ENCODE data around the gene PIK3C2B.

The PIK3C2B gene

DNA sequence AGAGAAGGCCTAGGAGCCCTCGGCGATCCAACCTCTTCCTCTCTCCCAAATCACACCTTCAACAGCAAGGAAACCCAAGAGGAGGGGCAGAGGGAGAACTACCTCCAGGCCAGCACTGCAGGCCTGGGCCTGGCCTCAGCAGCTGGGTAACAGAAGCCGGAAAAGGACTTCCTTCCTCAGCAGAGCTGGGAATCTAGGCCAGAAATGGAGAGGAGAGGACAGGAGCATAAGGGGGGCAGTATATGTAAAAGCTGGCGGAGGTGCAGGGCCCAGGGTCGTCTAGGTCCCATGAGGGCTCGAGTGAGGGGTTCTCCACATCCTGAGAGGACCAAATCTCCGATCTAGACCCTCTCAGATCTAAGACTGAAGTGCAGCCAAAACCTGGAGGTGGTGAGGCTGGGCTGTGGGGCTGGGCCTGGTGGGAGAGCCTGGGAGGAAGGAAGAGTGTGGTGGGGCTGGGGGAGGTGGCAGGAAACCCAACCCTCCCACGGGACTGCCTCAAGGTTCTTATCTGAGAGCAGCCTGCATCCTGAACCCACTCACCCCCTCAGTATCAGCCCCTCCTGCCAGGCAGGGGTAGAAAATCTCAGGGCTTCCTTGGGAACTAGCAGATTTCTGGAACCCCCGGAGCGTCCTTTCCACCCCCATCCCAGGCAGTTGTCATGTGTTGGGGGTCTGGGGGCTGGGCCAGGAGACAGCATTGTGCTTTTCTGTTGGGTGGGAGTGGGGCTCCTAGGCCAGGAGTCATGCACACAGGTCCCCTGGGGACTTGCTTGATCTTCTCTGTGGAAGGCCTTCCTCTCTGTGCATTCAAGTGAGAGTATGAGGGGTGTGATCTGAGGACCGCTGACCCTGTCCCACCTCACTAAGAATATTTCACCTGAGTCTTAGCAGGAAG, 33.0 kb downstream of the PIK3C2B start:
- no peak for DNase-seq (ENCODE audit: low spot score)

DNA sequence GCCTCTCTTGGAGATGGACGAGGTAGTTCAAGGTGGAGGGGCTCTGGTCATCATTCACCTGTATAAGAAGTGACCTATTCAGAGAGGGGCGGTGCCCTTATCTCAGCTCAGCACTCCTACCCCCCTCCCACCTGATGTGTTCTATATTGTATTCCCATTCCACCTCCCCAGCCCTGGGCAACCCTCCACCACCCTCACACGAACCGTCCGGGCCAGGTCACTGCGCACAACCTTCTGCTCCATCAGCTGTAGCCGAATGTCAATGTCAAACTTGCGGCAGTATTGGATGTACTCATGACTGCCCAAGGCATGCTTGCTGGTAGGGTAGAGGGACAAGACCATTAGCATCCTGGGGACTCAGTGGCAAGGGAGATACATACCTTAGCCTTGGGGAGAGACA, 34.3 kb downstream of the PIK3C2B start:
- DNase-seq (ENCODE audit: low spot score), result no peak

DNA sequence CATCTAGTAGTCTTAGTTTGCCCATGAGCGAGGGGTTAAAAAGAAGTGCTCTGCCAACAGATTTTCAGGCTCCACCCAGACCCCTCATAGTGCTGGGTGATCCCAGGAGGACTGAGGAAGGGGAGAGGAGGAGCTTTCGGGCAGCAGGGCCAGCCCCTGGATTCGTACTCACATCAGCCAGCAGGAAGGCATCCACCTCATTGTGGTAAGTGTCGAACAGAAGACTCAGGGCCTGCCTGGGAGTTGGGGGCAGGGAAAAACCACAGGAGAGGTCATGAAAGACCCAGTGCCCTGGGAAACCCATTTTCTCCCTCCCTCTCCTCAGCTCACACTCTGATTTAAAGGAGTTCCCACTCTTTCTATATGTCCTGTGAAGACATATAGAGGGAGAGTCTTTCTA, 34.9 kb downstream of the PIK3C2B start:
- no peak for DNase-seq (ENCODE audit: low spot score)

DNA sequence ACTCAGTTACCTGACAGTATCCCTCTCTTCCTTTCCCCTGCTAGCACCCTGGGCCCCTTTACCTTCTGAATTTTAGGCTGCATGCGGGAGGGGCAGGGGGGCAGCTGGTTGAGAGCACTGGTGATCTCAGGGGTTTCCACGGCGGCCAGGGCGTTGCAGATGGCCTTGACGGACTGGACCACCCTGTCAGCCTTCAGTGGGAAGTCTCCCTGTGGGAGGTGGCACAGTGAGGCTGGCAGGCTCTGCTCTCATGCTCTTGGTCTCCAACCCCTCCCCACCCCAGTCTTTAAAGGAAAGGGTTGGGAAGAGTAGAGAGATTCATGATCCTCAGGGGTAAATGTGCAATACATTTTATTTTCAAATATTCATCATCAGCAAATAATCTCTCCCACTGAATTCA, 36.9 kb downstream of the PIK3C2B start:
- no peak for DNase-seq (ENCODE audit: low spot score)

DNA sequence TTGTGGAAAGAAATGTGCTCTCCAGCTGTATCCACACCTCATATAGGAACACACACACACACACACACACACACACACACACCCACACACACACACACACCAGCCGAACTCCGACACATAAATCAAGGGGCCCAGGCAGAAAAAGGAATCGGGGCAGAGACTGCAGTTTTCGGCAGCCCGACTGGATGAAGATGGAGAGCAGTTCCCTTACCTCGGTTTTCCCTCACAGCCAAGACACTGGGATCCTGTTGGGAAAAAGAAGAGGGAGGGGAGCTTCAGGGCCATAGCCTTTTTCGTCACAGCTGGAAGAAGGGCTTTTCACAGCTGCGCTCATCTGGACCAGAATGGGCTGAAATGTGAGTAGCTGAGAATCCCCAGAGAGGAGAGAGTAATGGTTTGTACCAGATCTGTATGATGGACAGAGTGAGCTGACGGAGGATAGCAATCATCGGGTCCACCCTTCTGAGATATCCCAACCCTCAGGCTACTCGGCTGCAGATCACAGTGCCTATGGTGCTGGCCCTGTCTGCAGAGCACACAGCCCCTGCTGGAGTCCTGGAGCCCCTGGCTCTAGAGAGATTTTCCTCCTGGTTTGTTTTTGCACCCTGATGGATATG, 37.7 kb downstream of the PIK3C2B start:
- no peak for DNase-seq (ENCODE audit: low spot score)

DNA sequence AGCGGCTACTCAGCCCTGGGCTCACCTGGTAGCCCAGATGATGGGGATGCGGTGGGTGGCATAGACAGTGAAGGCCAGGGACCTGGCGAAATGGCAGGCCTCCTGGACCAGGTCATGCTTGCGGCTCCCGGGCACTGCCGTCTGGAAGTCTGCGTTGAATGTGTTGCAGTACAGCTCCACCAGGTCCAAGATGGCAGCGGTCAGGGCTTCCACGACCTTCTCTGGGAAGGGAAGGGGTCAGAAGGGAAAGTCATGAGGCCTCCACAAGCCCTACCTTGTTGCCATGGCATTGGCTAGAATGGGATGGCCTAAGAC, 38.8 kb downstream of the PIK3C2B start:
- no peak for DNase-seq (ENCODE audit: low spot score)

DNA sequence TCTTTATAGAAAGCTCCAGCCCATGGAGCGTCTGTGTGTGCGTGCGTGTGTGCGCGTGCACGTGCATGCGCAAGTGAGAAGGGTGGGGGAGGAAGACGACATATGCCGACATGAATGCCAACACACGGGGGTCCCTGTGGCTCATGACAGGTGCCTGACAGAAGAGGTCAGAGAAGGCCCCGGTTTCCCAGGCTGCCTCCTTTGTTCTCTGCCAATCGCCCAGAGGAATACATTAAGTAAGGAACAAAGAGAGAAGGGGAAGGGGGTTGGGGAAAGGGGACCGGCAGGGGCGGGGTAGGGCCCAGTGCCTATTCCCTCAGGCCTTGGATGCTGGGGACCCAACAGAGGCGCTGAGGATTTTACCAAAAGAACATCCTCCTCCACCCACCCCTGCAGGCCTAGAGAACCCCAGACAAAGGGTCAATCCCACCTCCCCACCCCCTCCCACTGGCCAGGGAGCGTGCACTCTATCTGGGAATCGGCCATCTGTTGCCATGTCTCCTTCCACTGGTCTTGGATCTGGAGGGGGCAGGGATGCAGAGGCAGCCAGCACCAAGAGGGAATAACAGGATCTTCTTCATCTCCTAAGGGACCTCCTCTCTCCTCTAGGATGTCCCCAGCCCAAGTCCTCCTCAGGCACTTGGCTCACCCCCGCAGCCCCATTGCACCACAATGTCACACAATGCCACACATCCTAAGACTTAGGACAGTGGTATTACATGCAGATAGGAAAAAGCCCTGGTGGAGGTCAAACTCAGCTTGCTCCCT, 39.4 kb downstream of the PIK3C2B start:
- DNase-seq (ENCODE audit: low spot score), result no peak

DNA sequence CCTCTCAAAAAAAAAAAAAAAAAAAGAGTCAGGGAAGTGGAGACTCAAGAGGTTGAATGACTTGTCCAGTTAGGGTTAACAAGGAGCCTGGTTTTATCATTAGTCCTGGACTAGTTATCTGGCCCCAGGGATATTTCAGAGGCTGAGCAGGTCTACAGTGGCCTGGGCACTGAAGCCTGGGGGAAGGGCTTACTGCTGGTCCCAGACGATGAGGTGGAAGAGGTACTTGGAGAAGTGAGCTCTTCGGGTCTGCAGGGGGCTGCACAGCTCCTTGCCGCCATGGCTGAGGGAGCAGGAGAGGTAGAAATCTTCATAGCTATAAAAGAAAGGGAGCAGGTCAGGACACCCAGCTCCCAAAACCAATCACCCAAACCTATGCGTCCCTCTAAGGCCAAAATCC, 40.1 kb downstream of the PIK3C2B start:
- no peak for DNase-seq (ENCODE audit: low spot score)

DNA sequence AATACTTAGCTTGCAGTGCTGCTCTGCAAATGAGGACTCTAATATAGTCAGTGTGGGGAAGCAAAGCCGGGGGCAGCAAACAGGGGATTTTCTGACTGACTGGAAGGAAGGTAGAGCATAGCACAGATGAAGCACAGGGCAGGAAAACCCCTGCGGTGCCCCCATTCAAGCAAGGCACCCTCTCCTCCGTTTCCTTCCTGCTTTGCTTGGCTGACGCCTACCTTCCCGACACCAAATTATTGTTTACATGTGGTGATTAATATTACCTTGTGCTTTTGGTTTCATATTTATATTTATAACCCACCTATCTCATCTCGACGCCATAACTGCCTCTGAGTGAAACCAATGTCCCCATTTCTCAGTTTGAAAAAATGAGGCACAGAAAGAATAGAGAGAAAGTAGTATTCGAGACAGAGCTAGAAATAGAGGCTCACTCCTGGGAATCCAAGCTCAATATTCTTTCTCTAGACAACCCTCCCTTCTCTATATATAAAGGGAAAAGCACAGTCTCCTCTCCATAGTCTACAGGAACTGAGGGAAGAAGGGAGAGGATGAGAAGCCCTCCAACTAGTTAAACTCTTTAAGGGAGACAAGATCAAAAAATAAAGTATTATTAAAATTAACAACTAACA, 41.3 kb downstream of the PIK3C2B start:
- DNase-seq (ENCODE audit: low spot score), result no peak

DNA sequence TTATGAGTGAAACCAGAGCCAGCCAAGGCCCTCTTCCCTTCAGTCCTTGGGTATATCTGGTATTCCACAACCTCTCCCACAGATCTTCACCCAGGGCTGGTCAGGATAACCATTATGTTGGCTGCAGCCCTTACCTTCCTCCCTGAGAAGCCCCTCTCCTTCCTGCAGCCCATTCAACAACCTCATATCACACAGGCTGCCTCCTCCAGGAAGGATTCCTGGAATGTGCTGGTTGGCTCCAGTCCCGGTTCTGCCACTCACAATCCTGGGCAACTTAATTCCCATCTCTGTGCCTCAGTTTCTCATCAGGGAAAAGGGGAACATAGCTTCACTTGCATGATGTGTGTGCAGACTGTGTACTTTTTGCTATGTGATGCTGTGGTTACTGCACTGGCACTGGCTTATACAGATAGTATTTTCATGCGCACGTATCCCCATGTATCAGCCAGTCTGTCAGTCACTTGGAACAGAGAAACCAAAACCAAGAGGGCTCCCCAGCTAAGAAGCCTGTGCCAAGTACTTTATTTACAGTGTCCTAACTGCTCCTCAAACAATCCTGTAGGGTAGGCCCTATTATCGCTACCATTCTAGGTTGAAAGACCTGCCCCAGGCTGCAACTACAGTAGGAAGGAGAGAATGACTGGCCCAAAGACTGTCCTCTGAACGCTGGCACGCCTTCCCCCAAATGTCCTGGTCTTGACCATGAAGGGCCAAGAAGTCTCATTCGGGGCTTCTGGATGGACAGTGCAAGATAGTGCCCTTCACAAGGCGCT, 43.1 kb downstream of the PIK3C2B start:
- no peak for DNase-seq (ENCODE audit: low spot score)

DNA sequence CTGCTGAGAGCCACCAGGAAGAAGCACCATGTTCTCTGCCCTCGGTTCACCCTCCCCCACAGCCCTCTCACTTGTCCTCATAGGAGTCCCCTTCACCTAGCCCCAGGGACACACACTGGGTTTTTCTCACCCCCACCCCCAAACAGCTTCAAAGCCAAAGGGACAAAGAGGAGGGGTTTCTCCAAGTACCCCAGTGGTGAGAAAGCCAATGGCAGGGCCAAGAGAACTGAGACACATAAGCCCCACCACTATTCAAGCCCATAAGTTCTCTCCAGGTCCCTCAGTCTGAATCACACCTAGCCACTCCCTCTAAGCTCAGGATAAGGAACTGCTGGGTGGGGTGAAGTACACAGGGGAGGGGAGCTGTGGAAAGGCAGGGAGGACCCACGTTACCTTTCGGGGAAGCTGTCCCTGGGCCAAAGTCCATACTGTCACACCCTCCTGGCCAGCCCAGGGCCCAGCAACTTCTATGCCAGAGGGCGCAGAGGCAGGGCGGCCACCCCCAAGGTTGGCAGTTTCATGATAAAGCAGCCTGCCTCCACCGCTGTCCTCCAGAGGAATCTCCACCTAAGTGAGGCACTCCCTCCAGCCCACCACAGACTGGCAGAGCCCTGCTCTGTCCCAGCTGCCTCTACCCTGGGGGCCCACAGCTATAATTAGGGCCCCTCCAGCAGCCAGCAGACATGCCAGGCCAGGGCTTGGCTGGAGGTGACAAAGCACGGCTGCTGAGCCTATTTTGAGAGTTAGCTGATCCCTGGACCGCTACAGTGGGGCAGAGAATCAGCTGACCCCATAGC, 43.9 kb downstream of the PIK3C2B start:
- DNase-seq (ENCODE audit: low spot score), result no peak

DNA sequence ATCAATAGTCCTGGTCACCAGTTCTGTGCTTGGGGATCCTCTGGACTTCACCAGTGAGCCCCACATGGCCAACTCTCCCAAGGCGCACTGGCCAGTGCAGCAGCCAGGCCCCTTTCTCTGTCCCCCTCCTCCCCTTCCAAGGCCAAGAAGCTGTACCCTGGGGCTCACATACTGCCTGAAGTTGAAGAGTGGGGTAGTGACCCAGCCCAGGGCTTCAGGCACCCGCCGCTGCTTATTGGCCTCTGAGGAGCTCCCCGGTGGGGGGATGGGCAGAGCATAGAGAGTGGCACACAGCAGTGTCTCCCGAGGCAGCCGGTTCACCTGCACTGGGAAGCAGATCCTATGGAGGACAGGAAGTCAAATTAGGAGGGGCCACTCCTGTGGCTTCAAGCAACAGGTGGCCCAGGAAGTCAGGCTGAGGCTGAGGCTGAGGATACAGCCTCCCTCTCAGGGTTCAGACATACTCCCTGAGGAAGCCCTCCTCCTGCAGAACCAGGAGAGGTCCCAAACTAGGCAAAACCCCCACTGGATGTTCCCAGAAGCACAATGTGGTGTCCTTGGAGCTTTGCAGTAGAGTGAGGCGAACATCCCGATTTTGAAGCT, 44.8 kb downstream of the PIK3C2B start:
- DNase-seq (ENCODE audit: low spot score), result no peak

DNA sequence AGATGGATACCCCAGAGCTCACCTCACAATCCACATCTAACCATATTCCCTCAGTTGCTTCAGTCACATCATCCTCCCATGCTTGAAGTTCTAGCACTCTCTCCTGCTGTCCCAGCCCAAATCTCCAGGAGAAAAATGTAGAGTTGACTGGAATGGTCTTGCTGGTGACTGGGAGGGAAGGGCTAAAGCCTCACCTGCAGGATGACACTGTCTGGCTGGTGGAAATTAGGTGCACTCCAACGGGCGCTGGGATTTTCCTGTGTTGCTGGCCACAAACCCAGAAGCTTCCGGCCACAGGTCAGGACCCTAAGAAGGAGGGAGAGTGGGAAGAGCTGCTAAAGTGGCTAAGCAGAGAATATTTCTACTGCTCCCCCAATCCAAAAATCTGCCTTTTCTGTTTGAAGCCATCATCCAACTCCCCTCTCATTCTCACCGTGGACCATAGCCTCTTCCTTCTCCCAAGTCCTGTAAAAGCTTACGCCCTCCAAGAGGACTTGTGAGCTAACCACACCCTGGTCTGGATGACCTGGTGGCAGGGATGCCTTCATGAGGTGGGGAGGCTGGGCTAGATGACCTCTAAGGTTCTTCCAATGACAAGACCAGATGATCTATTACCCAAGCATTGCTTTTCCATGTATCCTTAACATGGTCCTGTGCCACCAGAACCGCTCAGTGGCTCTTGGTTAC, 45.5 kb downstream of the PIK3C2B start:
- DNase-seq (ENCODE audit: low spot score), result no peak

DNA sequence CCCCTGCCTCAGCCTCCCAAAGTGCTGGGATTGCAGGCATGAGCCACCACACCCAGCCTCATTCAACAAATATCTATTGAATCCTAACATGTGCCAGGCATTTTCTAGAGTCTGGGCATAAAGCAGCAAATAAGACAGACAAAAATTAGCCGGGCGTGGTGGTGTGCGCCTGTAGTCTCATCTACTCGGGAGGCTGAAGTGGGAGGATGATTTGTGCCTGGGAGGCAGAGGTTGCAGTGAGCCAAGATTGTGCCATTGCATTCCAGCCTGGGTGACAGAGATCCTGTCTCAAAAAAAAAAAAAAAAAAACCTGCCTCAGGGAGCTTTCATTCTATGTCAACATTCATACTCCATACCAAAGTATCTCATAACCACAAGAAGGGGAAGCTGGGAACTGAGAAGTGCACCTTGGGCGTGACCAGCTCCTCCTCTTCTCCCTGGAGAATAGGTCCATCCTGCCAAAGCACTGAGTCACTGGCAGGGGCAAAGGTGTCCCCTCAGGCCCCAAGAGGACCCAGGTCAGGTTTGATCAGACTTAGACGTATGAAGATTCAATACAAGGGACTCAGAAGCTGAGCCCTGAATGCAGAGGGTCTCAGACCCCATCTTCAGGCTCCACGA, 46.2 kb downstream of the PIK3C2B start:
- DNase-seq (ENCODE audit: low spot score), result no peak

DNA sequence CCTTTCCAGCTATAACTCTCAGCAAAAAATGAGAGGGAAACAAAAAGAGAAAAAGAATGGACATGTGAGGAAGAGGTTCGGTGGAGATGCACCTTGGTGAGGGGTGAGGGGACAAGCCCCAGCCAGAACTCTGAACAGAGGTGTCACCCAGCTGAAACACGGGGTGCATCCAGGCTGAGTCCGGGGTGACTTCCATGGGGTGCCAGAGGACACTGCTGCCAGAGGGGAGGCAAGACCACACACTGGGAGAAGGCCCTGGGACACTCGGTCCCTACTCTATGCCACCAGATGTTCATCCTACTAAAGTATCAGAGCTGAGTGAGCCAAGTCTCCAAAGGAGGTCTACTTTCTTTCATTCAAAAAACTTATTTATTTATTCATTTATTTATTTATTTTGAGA, 46.9 kb downstream of the PIK3C2B start:
- no peak for DNase-seq (ENCODE audit: low spot score)

DNA sequence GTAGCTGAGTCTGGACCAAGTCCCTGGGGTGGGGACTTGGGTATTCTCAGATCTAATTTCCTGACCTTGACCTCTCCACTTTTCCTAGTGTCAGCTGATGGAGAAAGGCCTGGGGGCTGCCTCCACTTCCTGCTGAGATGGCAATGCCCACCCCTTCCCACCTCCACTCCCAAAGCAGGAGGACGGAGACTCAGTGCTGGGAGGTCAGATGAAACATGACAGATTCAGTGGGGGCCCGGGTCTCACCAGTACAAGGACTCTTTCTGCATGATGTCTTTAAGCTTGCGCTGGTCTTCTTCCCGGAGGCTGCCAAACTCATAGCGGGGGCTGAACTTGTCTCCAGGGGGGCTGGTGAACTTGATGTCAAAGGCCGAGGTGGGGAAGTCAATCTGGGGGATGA, 47.4 kb downstream of the PIK3C2B start:
- no peak for DNase-seq (ENCODE audit: low spot score)

DNA sequence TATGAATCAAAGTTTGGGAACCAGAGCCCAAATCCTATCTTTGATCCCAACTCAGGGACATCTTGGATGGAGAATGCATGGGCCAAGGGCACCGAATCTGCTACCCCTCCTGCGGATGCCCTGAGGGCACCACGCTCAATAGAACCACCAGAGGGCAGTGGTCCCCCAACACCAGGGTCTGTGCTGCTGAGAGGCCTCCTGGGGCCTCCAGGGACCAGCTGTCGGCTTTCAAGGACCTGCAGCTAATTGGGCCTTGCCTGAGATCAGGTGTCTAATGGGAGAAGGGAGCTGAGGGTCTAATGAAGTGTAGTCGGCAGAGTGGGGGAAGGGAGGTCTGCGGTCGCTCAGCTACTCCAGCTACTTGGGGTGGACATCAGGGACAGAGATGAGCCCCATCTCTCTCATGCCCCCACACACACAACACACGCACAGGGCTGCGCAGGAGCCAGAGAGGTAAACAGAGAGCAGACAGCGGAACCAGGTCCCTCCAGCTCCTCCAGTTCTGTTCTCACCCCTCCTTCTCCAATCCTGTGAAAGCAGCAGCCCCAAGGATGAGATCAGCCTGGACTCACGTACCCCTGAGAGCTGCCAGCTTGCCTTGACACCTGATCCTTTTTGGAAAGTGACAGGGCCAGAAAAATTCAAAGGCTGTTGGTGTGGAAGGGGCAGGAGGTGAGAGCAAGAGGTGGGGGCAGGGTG, 48.0 kb downstream of the PIK3C2B start:
- peak; percentile 61 for DNase-seq (ENCODE audit: low spot score)

DNA sequence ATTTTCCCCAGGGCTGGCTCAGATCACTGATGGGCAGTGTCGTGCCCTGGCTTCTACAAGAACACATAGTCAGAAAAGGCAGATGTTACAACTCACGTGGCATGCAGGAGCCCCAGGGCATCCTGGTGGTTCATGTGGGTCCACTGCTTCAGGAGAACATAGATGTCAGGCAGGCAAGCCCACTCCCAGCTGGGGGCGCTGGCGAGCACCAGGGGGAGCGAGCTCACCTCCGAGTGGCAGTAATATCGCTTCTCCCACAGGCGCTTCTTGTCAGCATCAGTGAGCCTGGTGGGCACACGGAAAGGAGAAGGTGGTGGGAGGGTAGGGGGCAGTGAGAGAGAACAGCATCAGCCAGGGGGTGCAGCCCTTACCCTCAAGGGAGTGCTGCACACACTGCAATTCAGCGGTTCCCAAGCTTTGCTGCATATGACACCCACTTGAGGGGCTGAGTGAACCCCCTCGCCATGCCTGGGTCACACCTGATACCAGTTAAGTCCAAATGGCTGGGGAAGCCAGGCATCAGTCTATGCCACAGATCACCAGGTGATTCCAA, 48.7 kb downstream of the PIK3C2B start:
- peak; percentile 61 for DNase-seq (ENCODE audit: low spot score)

Measured in HuH-7.5 (cell line).